ENCODE measurements around the gene NF2.

DNA sequence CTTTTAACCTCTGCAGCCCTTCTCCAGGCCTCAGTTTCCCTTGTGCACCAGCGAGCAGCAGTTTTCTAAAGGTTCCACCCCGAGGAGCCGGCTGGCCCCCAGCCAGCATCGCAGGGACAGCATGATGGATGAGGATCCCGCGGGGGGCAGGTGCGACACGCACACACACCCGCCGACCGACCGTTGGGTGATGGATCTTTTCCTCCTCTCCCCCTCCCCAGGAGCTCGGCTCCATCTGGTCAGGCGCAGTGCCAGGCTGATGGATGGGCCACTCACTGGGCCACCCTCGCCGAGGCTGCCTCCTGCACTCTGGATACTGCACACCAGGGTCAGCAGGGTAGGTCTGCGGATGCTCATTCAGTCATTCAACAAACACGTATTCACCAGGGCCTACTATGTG, 103.6 kb downstream of the NF2 start:
- TF ChIP-seq CTCF (IDR thresholded peaks at IDR 0.05 in 2 of 3, conservative IDR thresholded peaks at IDR 0.05 in 1 of 3; ENCODE audit: control insufficient read depth in 2 of 3, extremely low read depth in 1 of 3, insufficient read depth in 1 of 3, low read depth in 3 of 3, low read length in 3 of 3) (no peak), SIX5 (IDR thresholded peaks at IDR 0.05; ENCODE audit: low read depth, low read length, severe bottlenecking) (no peak)

Measured in GM12878 (cell line).